H1 (cell line): ENCODE measurements around the gene VARS2. TPM values are rescaled to one million over a fixed set of nuclear protein-coding genes. Genes with fewer than 3 reads are reported as not detected.

Experiments
- ATF3 ChIP-seq: IDR thresholded peaks from 2 replicates; pipeline ENCODE4 v1.6.1; 2011; ENCODE audit warnings: low read depth, mild to moderate bottlenecking, low read length; ENCODE audit not compliant: insufficient read depth
- CTBP2 ChIP-seq: IDR thresholded peaks from 2 replicates; pipeline ENCODE4 v1.7.0; 2011; ENCODE audit warnings: borderline replicate concordance, mild to moderate bottlenecking, moderate library complexity, mixed read lengths, low read length; ENCODE audit not compliant: insufficient read depth, insufficient read length
- HDAC2 ChIP-seq, 2 experiments: fragments of 300-600 bp in 1 of 2; sonication (generic) in 1 of 2; IDR thresholded peaks; 2 replicates each; pipeline ENCODE4 v1.6.1; 2011 to 2012; ENCODE audit warnings: low read depth in 2 of 2, low read length in 2 of 2, mild to moderate bottlenecking in 2 of 2, moderate library complexity in 2 of 2, borderline replicate concordance in 1 of 2, inconsistent platforms in 1 of 2
- NRF1 ChIP-seq: IDR thresholded peaks from 2 replicates; pipeline ENCODE4 v1.6.1; 2011; ENCODE audit warnings: mild to moderate bottlenecking, low read depth, low read length, improper control_type of control experiment
- SP1 ChIP-seq: IDR thresholded peaks from 2 replicates; pipeline ENCODE4 v1.6.1; 2011; ENCODE audit warnings: low read depth, low read length
- SUZ12 ChIP-seq: fragments of 200-600 bp; sonication (generic); IDR thresholded peaks from 2 replicates; pipeline ENCODE4 v1.6.1; 2012; ENCODE audit warnings: mild to moderate bottlenecking, inconsistent platforms, low read length, moderate library complexity, mixed read lengths
- TCF12 ChIP-seq: IDR thresholded peaks from 2 replicates; pipeline ENCODE4 v1.6.1; 2011; ENCODE audit warnings: low read depth, mild to moderate bottlenecking, low read length
- polyA plus RNA-seq, 7 experiments: library from polyadenylated mRNA; depleted of rRNA in 3 of 7; stranded (reverse) in 5 of 7; unstranded in 2 of 7; fragments of >200 nt in 5 of 7; fragments of 200-250 nt in 2 of 7; gene quantifications; 1 replicate in 5 of 7; 2 replicates in 1 of 7; 4 replicates in 1 of 7; pipeline versions ENCODE4 v1.2.1 to v1.2.3, GENCODE V29; 2011 to 2013; ENCODE audit warnings: missing spikeins in 2 of 7, mixed read lengths in 2 of 7
- total RNA-seq: library from RNA; stranded (reverse); fragmentation: NEBNext Ultra II Directional; extraction: Animal tissue kit (Norgen Biotek cat#: 25700); gene quantifications from 2 replicates; pipeline ENCODE4 v1.2.1, GENCODE V29; 2021

The VARS2 gene
- total and polyA plus RNA-seq, 2 of the 8 experiments (the other 6 are each of a cell fraction or from before 2014, with no cell fraction given): 26.8 to 47.7 TPM

- TF ChIP-seq HDAC2 (IDR thresholded peaks at IDR 0.05; ENCODE audit: borderline replicate concordance in 1 of 2, low read depth in 2 of 2, low read length in 2 of 2) (no peak), SUZ12 (no peak), ATF3 (no peak), CTBP2 (no peak), SP1 (no peak), NRF1 (no peak), TCF12 (no peak)
Observed at GRCh38 chr6:30947231-30947630, 33.2 kb downstream of the VARS2 start (continued).
